K562 (cell line): ENCODE measurements around the gene PPY. TPM values are rescaled to one million over a fixed set of nuclear protein-coding genes. Genes with fewer than 3 reads are reported as not detected.
A peak's percentile ranks its signal among the peaks of the same experiment; 100 is the strongest.

Experiments used
- BDP1 ChIP-seq: IDR thresholded peaks from 3 replicates; pipeline ENCODE4 v1.6.1; 2011; ENCODE audit not compliant: insufficient read length, insufficient read depth
- BRD9 ChIP-seq: fragments of 450-650 bp; IDR thresholded peaks from 2 replicates; pipeline ENCODE4 v1.6.1; 2018; ENCODE audit warnings: low read depth; ENCODE audit not compliant: partially characterized antibody
- CBFB ChIP-seq: sonication (generic); formaldehyde crosslinking; IDR thresholded peaks from 2 replicates; pipeline ENCODE4 v1.4.0; 2020; ENCODE audit warnings: mild to moderate bottlenecking, missing genetic modification reagents
- CREB1 ChIP-seq, 2 experiments: sonication (generic) in 1 of 2; formaldehyde crosslinking in 1 of 2; IDR thresholded peaks; 2 replicates each; pipeline versions ENCODE4 v1.6.1 to v1.8.0; 2012 to 2022; ENCODE audit warnings: inconsistent platforms in 1 of 2, mild to moderate bottlenecking in 1 of 2, missing genetic modification reagents in 1 of 2, moderate library complexity in 1 of 2
- HOXB6 ChIP-seq: fragments of 250-450 bp; sonication (Bioruptor Pico); IDR thresholded peaks from 2 replicates; pipeline ENCODE4 v1.5.1; 2022; ENCODE audit warnings: mild to moderate bottlenecking, borderline replicate concordance
- MAZ ChIP-seq, 2 experiments: fragments of 450-650 bp in 1 of 2; sonication (generic) in 1 of 2; formaldehyde crosslinking; IDR thresholded peaks in 1 of 2; conservative IDR thresholded peaks in 1 of 2; 2 replicates each; pipeline versions ENCODE4 v1.4.0 to v1.5.0; 2020; ENCODE audit warnings: mild to moderate bottlenecking in 1 of 2, missing genetic modification reagents in 1 of 2
- MBD2 ChIP-seq: sonication (generic); IDR thresholded peaks from 2 replicates; pipeline ENCODE4 v1.6.1; 2016; ENCODE audit warnings: low read depth, borderline replicate concordance
- MCM2 ChIP-seq: fragments of 450-650 bp; IDR thresholded peaks from 2 replicates; pipeline ENCODE4 v1.6.1; 2017; ENCODE audit warnings: low read depth, mild to moderate bottlenecking
- PTRF ChIP-seq: fragments of 450-650 bp; IDR thresholded peaks from 2 replicates; pipeline ENCODE4 v1.6.1; 2016; ENCODE audit warnings: mild to moderate bottlenecking, missing genetic modification characterization, missing compliant biosample characterization
- RCOR1 ChIP-seq, 2 experiments: IDR thresholded peaks; 2 replicates each; pipeline ENCODE4 v1.6.1; 2012; ENCODE audit warnings: low read depth in 2 of 2, low read length in 2 of 2, borderline replicate concordance in 1 of 2, improper control_type of control experiment in 1 of 2
- ZFP36 ChIP-seq: fragments of 150-350 bp; IDR thresholded peaks from 2 replicates; pipeline ENCODE4 v1.6.1; 2018; ENCODE audit warnings: low read length, low read depth; ENCODE audit not compliant: partially characterized antibody
- ZNF830 ChIP-seq: fragments of 250-450 bp; sonication (Bioruptor Pico); IDR thresholded peaks from 2 replicates; pipeline ENCODE4 v1.5.0; 2021; ENCODE audit warnings: mild to moderate bottlenecking
- polyA plus RNA-seq, 8 experiments: library from polyadenylated mRNA; depleted of rRNA in 4 of 8; stranded (reverse) in 5 of 8; unstranded in 3 of 8; fragments of >200 nt; fragmentation: Nextera tagmentation in 2 of 8; fragmentation: Illumina TruSeq in 1 of 8; extraction: Ambion mirVana in 2 of 8; extraction: Trizol in 1 of 8; gene quantifications; 2 replicates each; pipeline versions ENCODE4 v1.2.1 to v1.2.3, GENCODE V29; 2011 to 2014; ENCODE audit warnings: inconsistent platforms in 1 of 8, missing spikeins in 1 of 8
- total RNA-seq, 7 experiments: library from RNA; depleted of rRNA in 6 of 7; stranded (reverse); fragments of >200 nt in 6 of 7; fragmentation: Illumina TruSeq in 2 of 7; extraction: Trizol in 2 of 7; gene quantifications; 2 replicates each; pipeline versions ENCODE4 v1.2.1 to v1.2.3, GENCODE V29; 2011 to 2021; ENCODE audit warnings: low replicate concordance in 1 of 7
- TF ChIP-seq, protein P1 (sequence below): fragments of 200-800 bp; sonication (Bioruptor generic); IDR thresholded peaks from 2 replicates; pipeline ENCODE4 v1.6.1; 2017; ENCODE audit warnings: missing genetic modification characterization, missing compliant biosample characterization
- TF ChIP-seq, protein P2 (sequence below): fragments of 250-450 bp; sonication (Bioruptor Pico); IDR thresholded peaks from 2 replicates; pipeline ENCODE4 v1.8.0; 2021; ENCODE audit warnings: borderline replicate concordance, mild to moderate bottlenecking, moderate library complexity; ENCODE audit not compliant: poor library complexity, severe bottlenecking
- TF ChIP-seq, protein P3 (sequence below), 2 experiments: fragments of 450-650 bp; conservative IDR thresholded peaks; 2 replicates each; pipeline ENCODE4 v1.6.1; 2017; ENCODE audit warnings: mild to moderate bottlenecking in 2 of 2, moderate library complexity in 2 of 2
- TF ChIP-seq, protein P4 (sequence below): sonication (generic); formaldehyde crosslinking; IDR thresholded peaks from 2 replicates; pipeline ENCODE4 v1.8.0; 2022; ENCODE audit warnings: mild to moderate bottlenecking, missing genetic modification reagents
- TF ChIP-seq, protein P5 (sequence below): fragments of 200-800 bp; sonication (Bioruptor generic); IDR thresholded peaks from 2 replicates; pipeline ENCODE4 v1.6.1; 2017; ENCODE audit warnings: missing genetic modification characterization, missing compliant biosample characterization

Gene PPY
- total and polyA plus RNA-seq, 9 of the 15 experiments (the other 6 are each of a cell fraction or from before 2014, with no cell fraction given) = not detected

DNA sequence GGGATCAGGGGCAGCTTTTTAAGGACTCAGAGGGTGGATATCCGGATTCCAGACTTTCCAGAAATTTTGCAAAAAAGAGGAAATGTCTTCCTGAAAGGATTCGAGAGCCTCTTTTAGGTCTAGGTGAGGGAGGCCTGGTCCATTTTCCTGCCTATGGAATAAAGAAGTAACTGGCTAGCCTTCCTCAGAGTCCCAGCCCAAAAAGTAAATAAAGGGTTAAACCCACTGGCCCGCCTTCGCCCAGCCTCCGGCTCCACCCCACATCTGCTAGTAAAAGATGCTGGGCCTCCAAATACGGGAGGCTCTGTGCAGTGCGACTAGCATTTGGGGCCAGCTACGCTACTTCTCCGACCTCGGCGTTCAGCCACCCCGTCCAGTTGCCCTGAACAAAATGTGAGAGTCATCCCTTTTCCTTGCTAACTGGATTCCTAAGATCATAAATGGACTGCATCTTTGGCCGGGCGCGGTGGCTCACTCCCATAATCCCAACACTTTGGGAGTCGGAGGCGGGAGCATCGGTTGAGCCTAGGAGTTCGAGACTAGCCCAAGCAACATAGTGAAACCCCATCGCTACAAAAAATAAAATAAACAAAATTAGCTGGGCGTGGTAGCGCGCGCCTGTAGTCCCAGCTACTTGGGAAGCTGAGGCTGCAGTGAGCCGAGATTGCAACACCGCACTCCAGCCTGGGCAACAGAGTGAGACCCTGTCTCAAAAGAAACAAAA is 34.1 kb downstream of the PPY start (continued):
- TF ChIP-seq, protein P1, sequence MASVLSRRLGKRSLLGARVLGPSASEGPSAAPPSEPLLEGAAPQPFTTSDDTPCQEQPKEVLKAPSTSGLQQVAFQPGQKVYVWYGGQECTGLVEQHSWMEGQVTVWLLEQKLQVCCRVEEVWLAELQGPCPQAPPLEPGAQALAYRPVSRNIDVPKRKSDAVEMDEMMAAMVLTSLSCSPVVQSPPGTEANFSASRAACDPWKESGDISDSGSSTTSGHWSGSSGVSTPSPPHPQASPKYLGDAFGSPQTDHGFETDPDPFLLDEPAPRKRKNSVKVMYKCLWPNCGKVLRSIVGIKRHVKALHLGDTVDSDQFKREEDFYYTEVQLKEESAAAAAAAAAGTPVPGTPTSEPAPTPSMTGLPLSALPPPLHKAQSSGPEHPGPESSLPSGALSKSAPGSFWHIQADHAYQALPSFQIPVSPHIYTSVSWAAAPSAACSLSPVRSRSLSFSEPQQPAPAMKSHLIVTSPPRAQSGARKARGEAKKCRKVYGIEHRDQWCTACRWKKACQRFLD (CRISPR knock-in tag) = no peak
- TF ChIP-seq, protein P2, sequence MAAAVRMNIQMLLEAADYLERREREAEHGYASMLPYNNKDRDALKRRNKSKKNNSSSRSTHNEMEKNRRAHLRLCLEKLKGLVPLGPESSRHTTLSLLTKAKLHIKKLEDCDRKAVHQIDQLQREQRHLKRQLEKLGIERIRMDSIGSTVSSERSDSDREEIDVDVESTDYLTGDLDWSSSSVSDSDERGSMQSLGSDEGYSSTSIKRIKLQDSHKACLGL (CRISPR knock-in tag) = no peak
- TF ChIP-seq MCM2 (no peak), MAZ (CRISPR knock-in tag; conservative IDR thresholded peaks at IDR 0.05 in 1 of 2, IDR thresholded peaks at IDR 0.05 in 1 of 2) (no peak), CREB1 (IDR thresholded peaks at IDR 0.05) (no peak), CREB1 (CRISPR knock-in tag; IDR thresholded peaks at IDR 0.05) (no peak), RCOR1 (IDR thresholded peaks at IDR 0.05; ENCODE audit: borderline replicate concordance in 1 of 2, low read depth in 2 of 2, low read length in 2 of 2) (peak in 1 of 2 experiments; percentile 23; a peak in 1 of 4 replicates), CBFB (CRISPR knock-in tag) (no peak), PTRF (tag) (no peak), BRD9 (no peak), ZFP36 (no peak), MBD2 (no peak), HOXB6 (CRISPR knock-in tag) (no peak), BDP1 (no peak), ZNF830 (CRISPR knock-in tag) (no peak)
- TF ChIP-seq, protein P3, sequence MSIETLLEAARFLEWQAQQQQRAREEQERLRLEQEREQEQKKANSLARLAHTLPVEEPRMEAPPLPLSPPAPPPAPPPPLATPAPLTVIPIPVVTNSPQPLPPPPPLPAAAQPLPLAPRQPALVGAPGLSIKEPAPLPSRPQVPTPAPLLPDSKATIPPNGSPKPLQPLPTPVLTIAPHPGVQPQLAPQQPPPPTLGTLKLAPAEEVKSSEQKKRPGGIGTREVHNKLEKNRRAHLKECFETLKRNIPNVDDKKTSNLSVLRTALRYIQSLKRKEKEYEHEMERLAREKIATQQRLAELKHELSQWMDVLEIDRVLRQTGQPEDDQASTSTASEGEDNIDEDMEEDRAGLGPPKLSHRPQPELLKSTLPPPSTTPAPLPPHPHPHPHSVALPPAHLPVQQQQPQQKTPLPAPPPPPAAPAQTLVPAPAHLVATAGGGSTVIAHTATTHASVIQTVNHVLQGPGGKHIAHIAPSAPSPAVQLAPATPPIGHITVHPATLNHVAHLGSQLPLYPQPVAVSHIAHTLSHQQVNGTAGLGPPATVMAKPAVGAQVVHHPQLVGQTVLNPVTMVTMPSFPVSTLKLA (conservative IDR thresholded peaks at IDR 0.05) = no peak
- TF ChIP-seq, protein P4, sequence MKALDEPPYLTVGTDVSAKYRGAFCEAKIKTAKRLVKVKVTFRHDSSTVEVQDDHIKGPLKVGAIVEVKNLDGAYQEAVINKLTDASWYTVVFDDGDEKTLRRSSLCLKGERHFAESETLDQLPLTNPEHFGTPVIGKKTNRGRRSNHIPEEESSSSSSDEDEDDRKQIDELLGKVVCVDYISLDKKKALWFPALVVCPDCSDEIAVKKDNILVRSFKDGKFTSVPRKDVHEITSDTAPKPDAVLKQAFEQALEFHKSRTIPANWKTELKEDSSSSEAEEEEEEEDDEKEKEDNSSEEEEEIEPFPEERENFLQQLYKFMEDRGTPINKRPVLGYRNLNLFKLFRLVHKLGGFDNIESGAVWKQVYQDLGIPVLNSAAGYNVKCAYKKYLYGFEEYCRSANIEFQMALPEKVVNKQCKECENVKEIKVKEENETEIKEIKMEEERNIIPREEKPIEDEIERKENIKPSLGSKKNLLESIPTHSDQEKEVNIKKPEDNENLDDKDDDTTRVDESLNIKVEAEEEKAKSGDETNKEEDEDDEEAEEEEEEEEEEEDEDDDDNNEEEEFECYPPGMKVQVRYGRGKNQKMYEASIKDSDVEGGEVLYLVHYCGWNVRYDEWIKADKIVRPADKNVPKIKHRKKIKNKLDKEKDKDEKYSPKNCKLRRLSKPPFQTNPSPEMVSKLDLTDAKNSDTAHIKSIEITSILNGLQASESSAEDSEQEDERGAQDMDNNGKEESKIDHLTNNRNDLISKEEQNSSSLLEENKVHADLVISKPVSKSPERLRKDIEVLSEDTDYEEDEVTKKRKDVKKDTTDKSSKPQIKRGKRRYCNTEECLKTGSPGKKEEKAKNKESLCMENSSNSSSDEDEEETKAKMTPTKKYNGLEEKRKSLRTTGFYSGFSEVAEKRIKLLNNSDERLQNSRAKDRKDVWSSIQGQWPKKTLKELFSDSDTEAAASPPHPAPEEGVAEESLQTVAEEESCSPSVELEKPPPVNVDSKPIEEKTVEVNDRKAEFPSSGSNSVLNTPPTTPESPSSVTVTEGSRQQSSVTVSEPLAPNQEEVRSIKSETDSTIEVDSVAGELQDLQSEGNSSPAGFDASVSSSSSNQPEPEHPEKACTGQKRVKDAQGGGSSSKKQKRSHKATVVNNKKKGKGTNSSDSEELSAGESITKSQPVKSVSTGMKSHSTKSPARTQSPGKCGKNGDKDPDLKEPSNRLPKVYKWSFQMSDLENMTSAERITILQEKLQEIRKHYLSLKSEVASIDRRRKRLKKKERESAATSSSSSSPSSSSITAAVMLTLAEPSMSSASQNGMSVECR (CRISPR knock-in tag) = no peak
- TF ChIP-seq, protein P5, sequence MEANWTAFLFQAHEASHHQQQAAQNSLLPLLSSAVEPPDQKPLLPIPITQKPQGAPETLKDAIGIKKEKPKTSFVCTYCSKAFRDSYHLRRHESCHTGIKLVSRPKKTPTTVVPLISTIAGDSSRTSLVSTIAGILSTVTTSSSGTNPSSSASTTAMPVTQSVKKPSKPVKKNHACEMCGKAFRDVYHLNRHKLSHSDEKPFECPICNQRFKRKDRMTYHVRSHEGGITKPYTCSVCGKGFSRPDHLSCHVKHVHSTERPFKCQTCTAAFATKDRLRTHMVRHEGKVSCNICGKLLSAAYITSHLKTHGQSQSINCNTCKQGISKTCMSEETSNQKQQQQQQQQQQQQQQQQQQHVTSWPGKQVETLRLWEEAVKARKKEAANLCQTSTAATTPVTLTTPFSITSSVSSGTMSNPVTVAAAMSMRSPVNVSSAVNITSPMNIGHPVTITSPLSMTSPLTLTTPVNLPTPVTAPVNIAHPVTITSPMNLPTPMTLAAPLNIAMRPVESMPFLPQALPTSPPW (CRISPR knock-in tag) = no peak
